GM12892 (cell line): ENCODE results near the gene C1orf53.

ENCODE experiments used
- POLR2AphosphoS5 ChIP-seq: IDR thresholded peaks from 2 replicates; pipeline ENCODE4 v1.6.1; 2011; ENCODE audit warnings: low read depth, low read length, control low read depth
- TAF1 ChIP-seq: IDR thresholded peaks from 2 replicates; pipeline ENCODE4 v1.6.1; 2011; ENCODE audit warnings: low read depth, mild to moderate bottlenecking, control low read depth, low read length, borderline replicate concordance

DNA sequence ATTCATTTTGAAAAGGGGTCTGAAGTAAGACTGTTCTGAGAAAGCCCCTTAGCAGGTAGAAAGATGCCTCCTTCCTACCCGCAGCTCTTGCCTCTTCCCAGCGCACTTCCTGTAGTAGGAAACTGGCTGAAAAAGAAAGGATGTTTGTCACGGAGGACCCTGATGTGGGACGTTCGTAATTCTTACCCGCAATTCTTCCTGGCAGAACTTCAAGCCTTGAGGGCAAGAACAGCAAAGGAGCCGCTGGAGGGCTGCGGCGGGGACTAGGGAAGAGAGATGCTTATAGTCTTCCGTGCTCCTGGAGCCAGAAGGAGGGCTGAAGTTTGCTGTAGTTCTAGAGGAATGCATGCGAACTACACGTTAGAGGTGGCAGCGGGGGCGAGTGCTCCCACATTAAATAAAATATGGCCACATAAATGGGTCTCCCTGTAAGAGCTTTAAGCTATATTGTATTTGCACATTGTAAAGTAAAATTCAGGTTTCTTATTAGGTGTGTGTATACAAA is 6.3 kb downstream of the C1orf53 start:
- TF ChIP-seq TAF1 (no peak), POLR2AphosphoS5 (no peak)
